K562 (cell line): ENCODE data around the gene RSPH1. TPM values are rescaled to one million over a fixed set of nuclear protein-coding genes. Genes with fewer than 3 reads are reported as not detected.
A peak's percentile ranks its signal among the peaks of the same experiment; 100 is the strongest.

ENCODE experiments used
- KAT2B ChIP-seq: IDR thresholded peaks from one replicate; pipeline ENCODE4 v1.6.1; 2012; ENCODE audit warnings: low read depth, mild to moderate bottlenecking, control low read depth, inconsistent platforms, low read length, moderate library complexity
- NR1H2 ChIP-seq: sonication (generic); formaldehyde crosslinking; IDR thresholded peaks from 2 replicates; pipeline ENCODE4 v1.4.0; 2020; ENCODE audit warnings: mild to moderate bottlenecking, missing genetic modification reagents
- SMC3 ChIP-seq: conservative IDR thresholded peaks from 2 replicates; pipeline ENCODE4 v1.6.1; 2011; ENCODE audit warnings: low read depth, low read length, improper control_type of control experiment; ENCODE audit not compliant: insufficient read depth
- ZFP1 ChIP-seq: fragments of 450-650 bp; formaldehyde crosslinking; IDR thresholded peaks from 2 replicates; pipeline ENCODE4 v1.4.0; 2020; ENCODE audit warnings: mild to moderate bottlenecking, mixed read lengths
- polyA plus RNA-seq, 8 experiments: library from polyadenylated mRNA; depleted of rRNA in 4 of 8; stranded (reverse) in 5 of 8; unstranded in 3 of 8; fragments of >200 nt; fragmentation: Nextera tagmentation in 2 of 8; fragmentation: Illumina TruSeq in 1 of 8; extraction: Ambion mirVana in 2 of 8; extraction: Trizol in 1 of 8; gene quantifications; 2 replicates each; pipeline versions ENCODE4 v1.2.1 to v1.2.3, GENCODE V29; 2011 to 2014; ENCODE audit warnings: inconsistent platforms in 1 of 8, missing spikeins in 1 of 8
- total RNA-seq, 7 experiments: library from RNA; depleted of rRNA in 6 of 7; stranded (reverse); fragments of >200 nt in 6 of 7; fragmentation: Illumina TruSeq in 2 of 7; extraction: Trizol in 2 of 7; gene quantifications; 2 replicates each; pipeline versions ENCODE4 v1.2.1 to v1.2.3, GENCODE V29; 2011 to 2021; ENCODE audit warnings: low replicate concordance in 1 of 7
- TF ChIP-seq, protein P1 (sequence below), 2 experiments: fragments of 450-650 bp; formaldehyde crosslinking in 1 of 2; IDR thresholded peaks; 2 replicates each; pipeline versions ENCODE4 v1.4.0 to v1.6.1; 2014 to 2020; ENCODE audit warnings: mild to moderate bottlenecking in 2 of 2, borderline replicate concordance in 1 of 2, low read depth in 1 of 2
- TF ChIP-seq, protein P2 (sequence below): sonication (generic); formaldehyde crosslinking; IDR thresholded peaks from 2 replicates; pipeline ENCODE4 v1.8.1; 2023; ENCODE audit warnings: mild to moderate bottlenecking, missing genetic modification reagents
- TF ChIP-seq, protein P3 (sequence below), 3 experiments: IDR thresholded peaks in 2 of 3; conservative IDR thresholded peaks in 1 of 3; 2 replicates each; pipeline ENCODE4 v1.5.1; 2011 to 2012; ENCODE audit warnings: low read length in 3 of 3, mild to moderate bottlenecking in 3 of 3, control low read depth in 2 of 3, improper control_type of control experiment in 1 of 3, inconsistent platforms in 1 of 3, low read depth in 1 of 3, mixed read lengths in 1 of 3, moderate library complexity in 1 of 3; ENCODE audit not compliant: insufficient read depth in 2 of 3

RSPH1 gene
- total and polyA plus RNA-seq, 9 of the 15 experiments (the other 6 are each of a cell fraction or from before 2014, with no cell fraction given): 0.17 TPM; not detected in 8

DNA sequence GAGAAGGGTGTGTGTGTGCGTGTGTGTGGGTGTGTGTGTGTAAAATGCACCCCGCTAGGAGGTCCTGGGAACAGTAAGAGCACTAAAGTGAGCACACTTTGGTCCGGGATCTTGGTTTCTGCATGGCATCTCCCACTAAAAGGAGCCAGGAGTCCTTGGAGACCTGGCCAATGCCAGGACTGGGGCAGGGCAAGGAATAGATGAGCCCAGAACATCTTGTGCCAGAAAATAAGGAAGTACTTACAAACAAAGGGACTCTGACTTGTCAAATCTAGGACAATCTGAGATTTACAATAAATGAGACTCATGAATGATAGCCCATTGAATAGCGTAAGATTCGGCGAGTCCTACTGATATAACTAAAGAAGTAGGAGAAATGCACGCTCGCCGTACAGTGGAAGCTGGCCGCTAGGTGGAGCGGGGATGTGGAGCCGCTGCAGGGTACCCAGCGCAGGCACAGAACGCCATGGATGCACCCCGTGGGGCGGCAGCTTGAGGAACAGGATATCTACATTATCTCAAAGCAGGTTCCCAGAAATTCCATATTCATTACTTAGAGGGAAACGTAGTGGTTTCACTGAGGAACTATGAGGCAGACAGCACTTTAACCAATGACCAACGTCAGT, 24.7 kb upstream of the RSPH1 start (continued):
- TF ChIP-seq, protein P1, sequence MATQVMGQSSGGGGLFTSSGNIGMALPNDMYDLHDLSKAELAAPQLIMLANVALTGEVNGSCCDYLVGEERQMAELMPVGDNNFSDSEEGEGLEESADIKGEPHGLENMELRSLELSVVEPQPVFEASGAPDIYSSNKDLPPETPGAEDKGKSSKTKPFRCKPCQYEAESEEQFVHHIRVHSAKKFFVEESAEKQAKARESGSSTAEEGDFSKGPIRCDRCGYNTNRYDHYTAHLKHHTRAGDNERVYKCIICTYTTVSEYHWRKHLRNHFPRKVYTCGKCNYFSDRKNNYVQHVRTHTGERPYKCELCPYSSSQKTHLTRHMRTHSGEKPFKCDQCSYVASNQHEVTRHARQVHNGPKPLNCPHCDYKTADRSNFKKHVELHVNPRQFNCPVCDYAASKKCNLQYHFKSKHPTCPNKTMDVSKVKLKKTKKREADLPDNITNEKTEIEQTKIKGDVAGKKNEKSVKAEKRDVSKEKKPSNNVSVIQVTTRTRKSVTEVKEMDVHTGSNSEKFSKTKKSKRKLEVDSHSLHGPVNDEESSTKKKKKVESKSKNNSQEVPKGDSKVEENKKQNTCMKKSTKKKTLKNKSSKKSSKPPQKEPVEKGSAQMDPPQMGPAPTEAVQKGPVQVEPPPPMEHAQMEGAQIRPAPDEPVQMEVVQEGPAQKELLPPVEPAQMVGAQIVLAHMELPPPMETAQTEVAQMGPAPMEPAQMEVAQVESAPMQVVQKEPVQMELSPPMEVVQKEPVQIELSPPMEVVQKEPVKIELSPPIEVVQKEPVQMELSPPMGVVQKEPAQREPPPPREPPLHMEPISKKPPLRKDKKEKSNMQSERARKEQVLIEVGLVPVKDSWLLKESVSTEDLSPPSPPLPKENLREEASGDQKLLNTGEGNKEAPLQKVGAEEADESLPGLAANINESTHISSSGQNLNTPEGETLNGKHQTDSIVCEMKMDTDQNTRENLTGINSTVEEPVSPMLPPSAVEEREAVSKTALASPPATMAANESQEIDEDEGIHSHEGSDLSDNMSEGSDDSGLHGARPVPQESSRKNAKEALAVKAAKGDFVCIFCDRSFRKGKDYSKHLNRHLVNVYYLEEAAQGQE (IDR thresholded peaks at IDR 0.05; ENCODE audit: borderline replicate concordance): peak; percentile 25; the same call in 1 of the 2 replicates
- TF ChIP-seq, protein P1 (CRISPR knock-in tag; IDR thresholded peaks at IDR 0.05; ENCODE audit: low read depth): no peak
- TF ChIP-seq SMC3 (peak; percentile 33; the same call in 1 of the 2 replicates), NR1H2 (CRISPR knock-in tag) (no peak), ZFP1 (no peak), KAT2B (no peak)
- TF ChIP-seq, protein P2, sequence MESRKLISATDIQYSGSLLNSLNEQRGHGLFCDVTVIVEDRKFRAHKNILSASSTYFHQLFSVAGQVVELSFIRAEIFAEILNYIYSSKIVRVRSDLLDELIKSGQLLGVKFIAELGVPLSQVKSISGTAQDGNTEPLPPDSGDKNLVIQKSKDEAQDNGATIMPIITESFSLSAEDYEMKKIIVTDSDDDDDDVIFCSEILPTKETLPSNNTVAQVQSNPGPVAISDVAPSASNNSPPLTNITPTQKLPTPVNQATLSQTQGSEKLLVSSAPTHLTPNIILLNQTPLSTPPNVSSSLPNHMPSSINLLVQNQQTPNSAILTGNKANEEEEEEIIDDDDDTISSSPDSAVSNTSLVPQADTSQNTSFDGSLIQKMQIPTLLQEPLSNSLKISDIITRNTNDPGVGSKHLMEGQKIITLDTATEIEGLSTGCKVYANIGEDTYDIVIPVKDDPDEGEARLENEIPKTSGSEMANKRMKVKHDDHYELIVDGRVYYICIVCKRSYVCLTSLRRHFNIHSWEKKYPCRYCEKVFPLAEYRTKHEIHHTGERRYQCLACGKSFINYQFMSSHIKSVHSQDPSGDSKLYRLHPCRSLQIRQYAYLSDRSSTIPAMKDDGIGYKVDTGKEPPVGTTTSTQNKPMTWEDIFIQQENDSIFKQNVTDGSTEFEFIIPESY: peak; percentile 49; the same call in 1 of the 2 replicates
- TF ChIP-seq, protein P3, sequence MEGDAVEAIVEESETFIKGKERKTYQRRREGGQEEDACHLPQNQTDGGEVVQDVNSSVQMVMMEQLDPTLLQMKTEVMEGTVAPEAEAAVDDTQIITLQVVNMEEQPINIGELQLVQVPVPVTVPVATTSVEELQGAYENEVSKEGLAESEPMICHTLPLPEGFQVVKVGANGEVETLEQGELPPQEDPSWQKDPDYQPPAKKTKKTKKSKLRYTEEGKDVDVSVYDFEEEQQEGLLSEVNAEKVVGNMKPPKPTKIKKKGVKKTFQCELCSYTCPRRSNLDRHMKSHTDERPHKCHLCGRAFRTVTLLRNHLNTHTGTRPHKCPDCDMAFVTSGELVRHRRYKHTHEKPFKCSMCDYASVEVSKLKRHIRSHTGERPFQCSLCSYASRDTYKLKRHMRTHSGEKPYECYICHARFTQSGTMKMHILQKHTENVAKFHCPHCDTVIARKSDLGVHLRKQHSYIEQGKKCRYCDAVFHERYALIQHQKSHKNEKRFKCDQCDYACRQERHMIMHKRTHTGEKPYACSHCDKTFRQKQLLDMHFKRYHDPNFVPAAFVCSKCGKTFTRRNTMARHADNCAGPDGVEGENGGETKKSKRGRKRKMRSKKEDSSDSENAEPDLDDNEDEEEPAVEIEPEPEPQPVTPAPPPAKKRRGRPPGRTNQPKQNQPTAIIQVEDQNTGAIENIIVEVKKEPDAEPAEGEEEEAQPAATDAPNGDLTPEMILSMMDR (IDR thresholded peaks at IDR 0.05 in 2 of 3, conservative IDR thresholded peaks at IDR 0.05 in 1 of 3; ENCODE audit: insufficient read depth in 2 of 3, low read depth in 1 of 3, low read length in 3 of 3): peak; percentile 69 to 88 (median 77)
